Measurements from ENCODE around the gene CACNA1G.

DNA sequence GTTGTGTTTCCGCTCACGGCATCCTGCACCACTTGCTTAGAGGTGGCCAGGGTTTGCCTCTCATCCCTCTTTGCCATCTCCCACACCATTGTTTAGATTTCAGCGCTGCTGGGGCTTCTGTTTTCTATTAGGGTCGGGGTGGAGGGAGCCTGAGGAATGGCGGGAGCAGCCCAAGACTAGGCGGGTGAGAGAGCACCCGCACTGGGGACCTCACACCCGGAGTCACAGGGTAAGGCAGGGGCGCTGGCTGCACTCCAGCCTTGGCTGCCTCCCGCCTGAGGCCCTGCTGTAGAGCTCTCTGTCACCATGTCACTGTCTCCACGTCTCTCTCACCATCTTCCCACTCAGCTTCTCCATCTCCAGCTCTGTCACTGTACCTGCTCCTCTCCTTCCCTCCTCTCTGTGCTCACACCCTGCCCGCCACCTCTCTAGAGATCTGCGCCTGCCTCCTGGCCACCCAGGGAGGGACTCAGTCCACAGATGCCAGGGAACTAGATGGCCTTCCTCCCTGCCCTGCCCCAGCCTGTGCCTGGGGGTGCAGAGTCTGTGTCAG is 41.4 kb downstream of the CACNA1G start:
- TF ChIP-seq, protein P1, sequence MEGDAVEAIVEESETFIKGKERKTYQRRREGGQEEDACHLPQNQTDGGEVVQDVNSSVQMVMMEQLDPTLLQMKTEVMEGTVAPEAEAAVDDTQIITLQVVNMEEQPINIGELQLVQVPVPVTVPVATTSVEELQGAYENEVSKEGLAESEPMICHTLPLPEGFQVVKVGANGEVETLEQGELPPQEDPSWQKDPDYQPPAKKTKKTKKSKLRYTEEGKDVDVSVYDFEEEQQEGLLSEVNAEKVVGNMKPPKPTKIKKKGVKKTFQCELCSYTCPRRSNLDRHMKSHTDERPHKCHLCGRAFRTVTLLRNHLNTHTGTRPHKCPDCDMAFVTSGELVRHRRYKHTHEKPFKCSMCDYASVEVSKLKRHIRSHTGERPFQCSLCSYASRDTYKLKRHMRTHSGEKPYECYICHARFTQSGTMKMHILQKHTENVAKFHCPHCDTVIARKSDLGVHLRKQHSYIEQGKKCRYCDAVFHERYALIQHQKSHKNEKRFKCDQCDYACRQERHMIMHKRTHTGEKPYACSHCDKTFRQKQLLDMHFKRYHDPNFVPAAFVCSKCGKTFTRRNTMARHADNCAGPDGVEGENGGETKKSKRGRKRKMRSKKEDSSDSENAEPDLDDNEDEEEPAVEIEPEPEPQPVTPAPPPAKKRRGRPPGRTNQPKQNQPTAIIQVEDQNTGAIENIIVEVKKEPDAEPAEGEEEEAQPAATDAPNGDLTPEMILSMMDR (conservative IDR thresholded peaks at IDR 0.05; ENCODE audit: low read length) = no peak
- TF ChIP-seq EZH2phosphoT487 (IDR thresholded peaks at IDR 0.05; ENCODE audit: borderline replicate concordance, low read depth, low read length) = no peak
